ENCODE measurements around the gene PRDM12.
A peak's percentile ranks its signal among the peaks of the same experiment; 100 is the strongest.

The PRDM12 gene

GRCh38 chr9:130699047-130699446, 34.7 kb downstream of the PRDM12 start:
- H3K4me3 ChIP-seq (ENCODE audit: low read length) = no peak overlapping the region
- no peak for TF ChIP-seq ZNF274 (IDR thresholded peaks at IDR 0.05; ENCODE audit: low read depth, low read length)

GRCh38 chr9:130701059-130702022, 36.9 kb downstream of the PRDM12 start:
- no peak for TF ChIP-seq ZNF274 (IDR thresholded peaks at IDR 0.05; ENCODE audit: low read depth, low read length)

GRCh38 chr9:130703501-130703900, 39.1 kb downstream of the PRDM12 start:
- no peak for TF ChIP-seq ZNF274 (IDR thresholded peaks at IDR 0.05; ENCODE audit: low read depth, low read length)
- no peak overlapping the region for H3K4me3 ChIP-seq (ENCODE audit: low read length)

More at GRCh38 chr9:130701059-130702022, 36.9 kb downstream of the PRDM12 start:
- no peak overlapping the region for H3K4me3 ChIP-seq (ENCODE audit: low read length)

- no peak for TF ChIP-seq ZNF274 (IDR thresholded peaks at IDR 0.05; ENCODE audit: low read depth, low read length)
- H3K4me3 ChIP-seq (ENCODE audit: low read length) = no peak overlapping the region
Measured at GRCh38 chr9:130707225-130707976, 43.0 kb downstream of the PRDM12 start.

GRCh38 chr9:130710822-130711352, 46.5 kb downstream of the PRDM12 start:
- no peak for TF ChIP-seq ZNF274 (IDR thresholded peaks at IDR 0.05; ENCODE audit: low read depth, low read length)
- no peak overlapping the region for H3K4me3 ChIP-seq (ENCODE audit: low read length)

GRCh38 chr9:130711469-130711868, 47.1 kb downstream of the PRDM12 start:
- TF ChIP-seq ZNF274 (IDR thresholded peaks at IDR 0.05; ENCODE audit: low read depth, low read length) = no peak
- no peak overlapping the region for H3K4me3 ChIP-seq (ENCODE audit: low read length)

- H3K4me3 ChIP-seq (ENCODE audit: low read length) = peak overlapping the region; percentile 86
- TF ChIP-seq ZNF274 (IDR thresholded peaks at IDR 0.05; ENCODE audit: low read depth, low read length) = no peak
Measured at GRCh38 chr9:130712564-130713285, 48.3 kb downstream of the PRDM12 start.

- TF ChIP-seq ZNF274 (IDR thresholded peaks at IDR 0.05; ENCODE audit: low read depth, low read length) = no peak
- peak overlapping the region; percentile 86 for H3K4me3 ChIP-seq (ENCODE audit: low read length)
Measured at GRCh38 chr9:130713286-130713960, 49.0 kb downstream of the PRDM12 start.

GRCh38 chr9:130714586-130715110, 50.3 kb downstream of the PRDM12 start:
- H3K4me3 ChIP-seq (ENCODE audit: low read length) = peak overlapping the region; percentile 86
- TF ChIP-seq ZNF274 (IDR thresholded peaks at IDR 0.05; ENCODE audit: low read depth, low read length) = no peak

- H3K4me3 ChIP-seq (ENCODE audit: low read length) = peak overlapping the region; percentile 86; the same call in 1 of the 2 replicates
- TF ChIP-seq ZNF274 (IDR thresholded peaks at IDR 0.05; ENCODE audit: low read depth, low read length) = no peak
Measured at GRCh38 chr9:130715270-130715669, 50.9 kb downstream of the PRDM12 start.

- H3K4me3 ChIP-seq (ENCODE audit: low read length) = no peak overlapping the region
- TF ChIP-seq ZNF274 (IDR thresholded peaks at IDR 0.05; ENCODE audit: low read depth, low read length) = no peak
Measured at GRCh38 chr9:130718562-130718961, 54.2 kb downstream of the PRDM12 start.

GRCh38 chr9:130720762-130721161, 56.4 kb downstream of the PRDM12 start:
- H3K4me3 ChIP-seq (ENCODE audit: low read length) = no peak overlapping the region
- TF ChIP-seq ZNF274 (IDR thresholded peaks at IDR 0.05; ENCODE audit: low read depth, low read length) = no peak

GRCh38 chr9:130728721-130729120, 64.3 kb downstream of the PRDM12 start:
- no peak overlapping the region for H3K4me3 ChIP-seq (ENCODE audit: low read length)
- TF ChIP-seq ZNF274 (IDR thresholded peaks at IDR 0.05; ENCODE audit: low read depth, low read length) = no peak
